Cardiac ventricle fibroblast (primary cell): ENCODE measurements around the gene ERP27. TPM values are rescaled to one million over a fixed set of nuclear protein-coding genes. Genes with fewer than 3 reads are reported as not detected.

Experiments used
- total RNA-seq: library from RNA; depleted of rRNA; stranded (reverse); fragments of >200 nt; gene quantifications from 2 replicates; pipeline ENCODE4 v1.2.3, GENCODE V29; 2015

Gene ERP27
- 0.37 TPM in 1 of 2 replicates, not detected in the other for total RNA-seq

DNA sequence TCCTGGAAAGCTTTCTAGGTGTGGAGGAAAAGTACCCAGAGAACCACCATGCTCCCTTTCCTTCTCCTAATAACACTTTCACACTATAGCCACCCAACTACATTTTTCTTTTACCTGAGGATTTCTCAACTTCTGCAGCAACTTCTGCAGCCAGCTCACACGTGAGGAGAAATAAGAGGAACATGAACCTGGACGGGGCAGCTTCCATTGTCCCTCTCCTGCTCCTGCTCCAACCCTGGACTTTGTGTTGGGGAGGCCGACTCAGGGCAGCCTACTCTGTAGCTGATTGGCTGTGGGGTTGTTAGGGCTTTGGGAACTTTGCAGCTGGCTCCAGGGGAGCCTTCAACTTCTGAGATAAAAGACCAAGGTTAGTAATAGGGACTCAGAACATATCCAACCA, at the start of gene ERP27:
Gene ERP27, minus strand, starts transcription at position 237 of the 400 bp plus-strand sequence. Its CDS starts 29 bp downstream, at position 208.

DNA sequence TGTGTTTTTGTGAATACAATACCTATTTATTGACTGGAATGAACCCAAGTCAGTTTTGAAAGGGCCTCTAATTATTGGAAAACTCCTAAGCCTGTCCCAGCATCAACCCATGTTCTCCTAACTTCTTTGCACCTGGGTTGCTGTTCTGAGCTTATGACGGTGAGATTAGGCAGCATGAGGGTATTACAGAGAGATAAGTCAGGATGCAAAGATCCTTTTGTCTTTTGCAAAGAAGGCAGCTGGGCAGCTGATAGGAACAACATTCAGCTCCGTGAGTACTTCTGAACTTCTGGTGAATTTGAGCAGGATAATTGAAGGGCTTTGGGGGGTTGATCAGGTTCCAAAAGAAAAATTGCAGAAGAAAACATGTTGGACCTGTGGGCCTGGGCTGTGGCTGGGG, 34.5 kb upstream of the ERP27 start, which contains the start of gene PDE6H:
Gene PDE6H, plus strand, starts transcription at position 227 of the 400 bp plus-strand sequence. CDS start 4,971 bp downstream, outside the sequence.

DNA sequence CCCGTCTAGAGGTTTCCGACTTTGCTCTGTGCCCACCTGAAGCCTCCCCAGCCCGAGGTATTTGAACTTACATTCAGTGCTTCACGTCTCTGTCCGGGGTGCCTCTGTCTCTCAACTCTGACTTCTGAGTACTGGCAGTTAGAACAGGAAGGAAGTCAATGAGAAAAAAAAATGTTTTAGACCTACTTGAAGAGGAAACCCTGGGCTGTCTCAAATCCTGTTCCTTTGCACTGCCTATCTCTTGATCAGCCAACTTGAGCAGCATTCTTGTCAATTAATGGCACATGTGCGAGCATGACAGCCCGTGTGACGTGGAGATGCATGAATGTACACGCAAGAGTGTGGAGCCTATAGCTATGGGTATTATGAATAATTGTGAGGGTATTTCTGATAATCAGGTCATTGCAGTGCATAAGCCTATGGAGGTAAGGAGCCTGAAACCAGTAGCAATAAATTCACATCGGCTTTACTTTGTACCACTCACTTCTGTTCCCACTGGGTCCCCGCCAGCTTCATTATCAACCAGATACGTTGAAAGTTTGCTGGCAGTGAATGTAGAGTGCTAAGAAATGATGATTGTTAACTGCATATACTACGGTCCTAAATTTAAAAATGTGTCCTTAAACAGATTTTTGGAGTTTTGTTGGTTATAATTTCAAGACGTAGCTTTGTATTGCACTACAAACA, 23.3 kb upstream of the ERP27 start, which contains the start of gene ARHGDIB:
Gene ARHGDIB, minus strand, starts transcription at position 136 of the 687 bp plus-strand sequence. CDS start 10,889 bp downstream, outside the sequence.

DNA sequence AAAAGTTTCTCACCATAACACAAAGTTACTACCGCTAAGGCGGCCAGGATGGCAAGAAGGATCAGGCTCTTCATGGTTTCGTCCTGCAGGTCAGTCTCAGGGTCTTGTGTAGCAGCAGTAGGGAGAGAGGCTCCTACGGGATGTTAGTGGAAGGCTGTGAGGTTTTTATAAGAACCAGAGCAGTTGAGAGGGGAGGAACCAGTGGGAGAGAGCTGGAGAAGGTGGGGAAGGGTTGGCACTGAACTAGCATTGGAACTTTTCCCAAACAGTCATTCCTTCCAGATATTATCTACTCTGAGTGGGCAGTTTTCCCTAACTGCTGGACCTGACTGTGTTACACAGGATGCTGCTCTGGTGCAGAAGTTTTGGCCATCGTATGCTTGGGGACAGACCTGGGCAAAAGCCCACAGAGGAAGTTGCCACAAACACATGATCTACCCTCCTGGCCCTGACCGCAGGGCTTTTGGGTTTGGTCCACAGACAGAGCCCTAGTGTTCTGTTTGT, 52.6 kb downstream of the ERP27 start, which contains the start of gene MGP:
Gene MGP, minus strand, starts transcription at position 137 of the 504 bp plus-strand sequence. Its CDS starts 63 bp downstream, at position 74.

Other genes starting within 250 kb of the ERP27 start
- gene GUCY2C, start 241.9 kb downstream of the ERP27 start, total RNA-seq = not detected in 2 replicates
- gene WBP11, start 135.1 kb downstream of the ERP27 start, total RNA-seq = 28.0 and 40.7 TPM in 2 replicates
- gene C12orf60, start 134.9 kb downstream of the ERP27 start, total RNA-seq = 1.8 and 3.7 TPM in 2 replicates
- gene SMCO3, start 124.4 kb downstream of the ERP27 start, total RNA-seq = 0.24 and 0.81 TPM in 2 replicates
- gene ART4, start 95.0 kb downstream of the ERP27 start, total RNA-seq = 12.4 and 15.6 TPM in 2 replicates
- gene MGP, start 52.7 kb downstream of the ERP27 start, total RNA-seq = 4,519 and 5,324 TPM in 2 replicates
- gene ARHGDIB, start 23.1 kb upstream of the ERP27 start, total RNA-seq = 51.7 and 66.2 TPM in 2 replicates
- not detected in 2 replicates for gene PDE6H, start 34.5 kb upstream of the ERP27 start, total RNA-seq